H9 (cell line): ENCODE data around the gene STAMBP. TPM values are rescaled to one million over a fixed set of nuclear protein-coding genes. Genes with fewer than 3 reads are reported as not detected.

Experiments
- DNase-seq: peaks from one replicate; pipeline ENCODE4 v3.0.0-alpha.2; 2017
- H2AFZ ChIP-seq: one replicate; pipeline ENCODE4 v1.6.1; 2013; ENCODE audit warnings: mild to moderate bottlenecking, low read length, control low read depth, moderate library complexity
- H2AK5ac ChIP-seq: 2 replicates; pipeline ENCODE4 v1.6.1; 2013; ENCODE audit warnings: low read length, control low read depth, mixed read lengths; ENCODE audit not compliant: insufficient read length
- H2BK120ac ChIP-seq: one replicate; pipeline ENCODE4 v1.6.1; 2013; ENCODE audit warnings: low read depth, mild to moderate bottlenecking, low read length, control low read depth, inconsistent platforms; ENCODE audit not compliant: poor library complexity, severe bottlenecking
- H2BK12ac ChIP-seq: 2 replicates; pipeline ENCODE4 v1.6.1; 2013; ENCODE audit warnings: low read length, control low read depth, mixed read lengths, low read depth; ENCODE audit not compliant: insufficient read length
- H2BK15ac ChIP-seq: 2 replicates; pipeline ENCODE4 v1.6.1; 2013; ENCODE audit warnings: low read depth, low read length, control low read depth
- H2BK20ac ChIP-seq: one replicate; pipeline ENCODE4 v1.6.1; 2013; ENCODE audit warnings: low read depth, mild to moderate bottlenecking, low read length, control low read depth, inconsistent platforms; ENCODE audit not compliant: poor library complexity, severe bottlenecking
- H2BK5ac ChIP-seq: 2 replicates; pipeline ENCODE4 v1.6.1; 2013; ENCODE audit warnings: low read length, control low read depth, mixed read lengths; ENCODE audit not compliant: insufficient read length
- H3K14ac ChIP-seq: 2 replicates; pipeline ENCODE4 v1.6.1; 2013; ENCODE audit warnings: low read length, control low read depth; ENCODE audit not compliant: insufficient read depth
- H3K18ac ChIP-seq: 2 replicates; pipeline ENCODE4 v1.6.1; 2013; ENCODE audit warnings: low read depth, mild to moderate bottlenecking, mixed read lengths, low read length, control low read depth; ENCODE audit not compliant: insufficient read length
- H3K23ac ChIP-seq: 2 replicates; pipeline ENCODE4 v1.6.1; 2013; ENCODE audit warnings: low read length, control low read depth, mixed read lengths, low read depth; ENCODE audit not compliant: insufficient read length
- H3K23me2 ChIP-seq: 2 replicates; pipeline ENCODE4 v1.6.1; 2013; ENCODE audit warnings: low read depth, mild to moderate bottlenecking, mixed read lengths, low read length, control low read depth; ENCODE audit not compliant: insufficient read length, poor library complexity, severe bottlenecking
- H3K27ac ChIP-seq: 2 replicates; pipeline ENCODE4 v1.5.1; 2013; ENCODE audit warnings: low read length, control low read depth, mixed read lengths, low read depth; ENCODE audit not compliant: insufficient read length
- H3K27me3 ChIP-seq: 2 replicates; pipeline ENCODE4 v1.6.1; 2013; ENCODE audit warnings: low read length, control low read depth, inconsistent platforms; ENCODE audit not compliant: insufficient read depth
- H3K4ac ChIP-seq: 2 replicates; pipeline ENCODE4 v1.6.1; 2013; ENCODE audit warnings: low read depth, mild to moderate bottlenecking, control low read depth, inconsistent platforms, low read length, moderate library complexity
- H3K4me1 ChIP-seq: 2 replicates; pipeline ENCODE4 v1.6.1; 2013; ENCODE audit warnings: low read length, control low read depth, inconsistent platforms; ENCODE audit not compliant: insufficient read depth
- H3K4me2 ChIP-seq: 2 replicates; pipeline ENCODE4 v1.6.1; 2013; ENCODE audit warnings: low read length, control low read depth, mixed read lengths; ENCODE audit not compliant: insufficient read length, insufficient read depth
- H3K56ac ChIP-seq: 2 replicates; pipeline ENCODE4 v1.6.1; 2013; ENCODE audit warnings: low read depth, mild to moderate bottlenecking, mixed read lengths, low read length, control low read depth; ENCODE audit not compliant: insufficient read length
- H3K79me1 ChIP-seq: 2 replicates; pipeline ENCODE4 v1.6.1; 2013; ENCODE audit warnings: low read depth, mild to moderate bottlenecking, moderate library complexity, low read length, control low read depth, inconsistent platforms; ENCODE audit not compliant: insufficient read depth, poor library complexity, severe bottlenecking
- H3K79me2 ChIP-seq: 2 replicates; pipeline ENCODE4 v1.6.1; 2013; ENCODE audit warnings: low read length, control low read depth, inconsistent platforms; ENCODE audit not compliant: insufficient read depth
- H3K9ac ChIP-seq: 2 replicates; pipeline ENCODE4 v1.6.1; 2013; ENCODE audit warnings: low read length, control low read depth, mixed read lengths; ENCODE audit not compliant: insufficient read length; ENCODE audit errors: extremely low read depth
- H3K9me3 ChIP-seq: one replicate; pipeline ENCODE4 v1.6.1; 2013; ENCODE audit warnings: low read depth, low read length, inconsistent platforms; ENCODE audit not compliant: control insufficient read depth
- H3T11ph ChIP-seq: one replicate; pipeline ENCODE4 v1.6.1; 2013; ENCODE audit warnings: mild to moderate bottlenecking, low read length, control low read depth, inconsistent platforms
- H4K20me1 ChIP-seq: one replicate; pipeline ENCODE4 v1.6.1; 2013; ENCODE audit not compliant: control insufficient read depth, insufficient read length, insufficient read depth
- H4K5ac ChIP-seq: 2 replicates; pipeline ENCODE4 v1.6.1; 2013; ENCODE audit warnings: low read depth, mild to moderate bottlenecking, mixed read lengths, low read length, control low read depth; ENCODE audit not compliant: insufficient read length
- H4K8ac ChIP-seq: replicated peaks from 2 replicates; pipeline ENCODE4 v1.6.1; 2013; ENCODE audit warnings: low read length, control low read depth, mixed read lengths, low read depth; ENCODE audit not compliant: insufficient read length
- H4K91ac ChIP-seq: 2 replicates; pipeline ENCODE4 v1.6.1; 2013; ENCODE audit warnings: low read depth, mild to moderate bottlenecking, moderate library complexity, mixed read lengths, low read length, control low read depth; ENCODE audit not compliant: insufficient read length
- H3K27ac Mint-ChIP-seq, 3 experiments: 2 replicates in 2 of 3; 3 replicates in 1 of 3; pipeline ENCODE4 v1.8.0; 2020 to 2021; ENCODE audit warnings: mixed read lengths in 3 of 3, mild to moderate bottlenecking in 1 of 3, moderate library complexity in 1 of 3
- H3K27me3 Mint-ChIP-seq: 2 replicates; pipeline ENCODE4 v1.8.0; 2021; ENCODE audit warnings: low read depth, mild to moderate bottlenecking, moderate library complexity, mixed read lengths
- H3K36me3 Mint-ChIP-seq, 3 experiments: 2 replicates in 2 of 3; 3 replicates in 1 of 3; pipeline ENCODE4 v1.8.0; 2020 to 2021; ENCODE audit warnings: low read depth in 3 of 3, mixed read lengths in 3 of 3; ENCODE audit not compliant: insufficient read depth in 1 of 3
- H3K4me1 Mint-ChIP-seq, 2 experiments: 2 replicates each; pipeline ENCODE4 v1.8.0; 2020; ENCODE audit warnings: mixed read lengths in 2 of 2
- H3K4me3 Mint-ChIP-seq, 2 experiments: 2 replicates in 1 of 2; 3 replicates in 1 of 2; pipeline ENCODE4 v1.8.0; 2020 to 2021; ENCODE audit warnings: mild to moderate bottlenecking in 2 of 2, mixed read lengths in 2 of 2, moderate library complexity in 1 of 2
- H3K9me3 Mint-ChIP-seq, 2 experiments: 2 replicates in 1 of 2; 3 replicates in 1 of 2; pipeline ENCODE4 v1.8.0; 2020; ENCODE audit warnings: mild to moderate bottlenecking in 2 of 2, mixed read lengths in 2 of 2, moderate library complexity in 1 of 2
- WGBS: extraction: QIAGEN DNeasy Blood & Tissue Kit; methylation state at CpG from one replicate; pipeline ENCODE4 v1.1.7; 2013; ENCODE audit warnings: missing lambda C conversion rate, low lambda C conversion rate, mixed read lengths; ENCODE audit not compliant: insufficient read length; ENCODE audit errors: extremely low coverage; 5-methylcytosine and 5-hydroxymethylcytosine counted together
- total RNA-seq: library from RNA; stranded (reverse); gene quantifications from 2 replicates; pipeline ENCODE4 v1.2.1, GENCODE V29; 2021
- TF ChIP-seq, protein P1 (sequence below): fragments of 200-600 bp; sonication (generic); conservative IDR thresholded peaks from 3 replicates; pipeline ENCODE4 v1.8.0; 2021; ENCODE audit warnings: antibody characterized with exemption, mild to moderate bottlenecking

Gene STAMBP
- total RNA-seq, 1 experiment from 2014 or later, result 45.5 TPM

DNA sequence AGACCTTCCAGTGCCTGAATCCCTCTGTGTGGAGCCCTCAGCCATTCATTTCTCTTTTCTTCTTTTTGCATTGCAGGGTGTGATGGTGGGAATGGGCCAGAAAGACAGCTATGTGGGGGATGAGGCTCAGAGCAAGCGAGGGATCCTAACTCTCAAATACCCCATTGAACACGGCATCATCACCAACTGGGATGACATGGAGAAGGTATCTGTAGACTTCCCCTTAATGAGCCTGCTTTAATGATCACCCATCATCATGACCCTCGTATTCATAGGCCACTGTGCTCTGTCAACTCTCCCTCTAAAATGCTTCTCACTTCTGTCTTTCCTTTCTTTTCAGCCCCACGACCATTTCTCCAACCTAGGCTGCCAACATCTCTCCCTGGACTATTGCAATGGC lies 73.5 kb downstream of the STAMBP start:
- Histone ChIP-seq H3K9ac (no peak overlapping the region), H4K20me1 (no peaks in the 10 kb centered on the region), H2AK5ac (no peak overlapping the region), H3K27me3 (no peaks in the 10 kb centered on the region), H3K14ac (no peak overlapping the region), H3K23ac (no peak overlapping the region), H2AFZ (no peak overlapping the region), H3K4me2 (no peak overlapping the region), H4K8ac (no peak overlapping the region), H2BK120ac (no peak overlapping the region), H2BK20ac (no peak overlapping the region), H2BK5ac (no peak overlapping the region), H4K5ac (no peak overlapping the region), H2BK15ac (no peak overlapping the region), H3K27ac (no peak overlapping the region), H3K79me2 (no peaks in the 10 kb centered on the region), H3K18ac (no peak overlapping the region), H3T11ph (no peak overlapping the region), H3K4ac (no peak overlapping the region), H3K79me1 (no peaks in the 10 kb centered on the region), H3K9me3 (no peaks in the 10 kb centered on the region), H3K56ac (peak overlapping the region; percentile 14), H3K4me1 (no peaks in the 10 kb centered on the region), H4K91ac (no peak overlapping the region), H3K23me2 (no peaks in the 10 kb centered on the region), H2BK12ac (no peak overlapping the region)
- Mint-ChIP-seq H3K27ac (no peak overlapping the region), H3K27me3 (peaks cover 8% of the 10 kb centered on the region), H3K4me1 (0 out of 4 replicates have a peak, but pooled peaks cover 1 to 2% of the 10 kb centered on the region in 2 experiments), H3K9me3 (no peaks in the 10 kb centered on the region), H3K4me3 (no peak overlapping the region), H3K36me3 (no peaks in the 10 kb centered on the region; a peak in 1 of 7 replicates)
- TF ChIP-seq, protein P1, sequence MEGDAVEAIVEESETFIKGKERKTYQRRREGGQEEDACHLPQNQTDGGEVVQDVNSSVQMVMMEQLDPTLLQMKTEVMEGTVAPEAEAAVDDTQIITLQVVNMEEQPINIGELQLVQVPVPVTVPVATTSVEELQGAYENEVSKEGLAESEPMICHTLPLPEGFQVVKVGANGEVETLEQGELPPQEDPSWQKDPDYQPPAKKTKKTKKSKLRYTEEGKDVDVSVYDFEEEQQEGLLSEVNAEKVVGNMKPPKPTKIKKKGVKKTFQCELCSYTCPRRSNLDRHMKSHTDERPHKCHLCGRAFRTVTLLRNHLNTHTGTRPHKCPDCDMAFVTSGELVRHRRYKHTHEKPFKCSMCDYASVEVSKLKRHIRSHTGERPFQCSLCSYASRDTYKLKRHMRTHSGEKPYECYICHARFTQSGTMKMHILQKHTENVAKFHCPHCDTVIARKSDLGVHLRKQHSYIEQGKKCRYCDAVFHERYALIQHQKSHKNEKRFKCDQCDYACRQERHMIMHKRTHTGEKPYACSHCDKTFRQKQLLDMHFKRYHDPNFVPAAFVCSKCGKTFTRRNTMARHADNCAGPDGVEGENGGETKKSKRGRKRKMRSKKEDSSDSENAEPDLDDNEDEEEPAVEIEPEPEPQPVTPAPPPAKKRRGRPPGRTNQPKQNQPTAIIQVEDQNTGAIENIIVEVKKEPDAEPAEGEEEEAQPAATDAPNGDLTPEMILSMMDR, result no peak
- no CpG with 5 or more reads among the region's 4 CpGs for WGBS
- DNase-seq, result no peak
